Myocyte (in vitro differentiated cells): ENCODE results near the gene PCDHGB3. TPM values are rescaled to one million over a fixed set of nuclear protein-coding genes. Genes with fewer than 3 reads are reported as not detected.
"Not testable (repeated sequence)": the region's sequence is repeated elsewhere in the genome, so short reads cannot be mapped to it uniquely, and the experiment has no call there.

Experiments used
- DNase-seq: peaks from one replicate; pipeline ENCODE4 v3.0.0-alpha.2; 2012; ENCODE audit warnings: low read depth
- total RNA-seq: library from RNA; depleted of rRNA; stranded (reverse); fragments of >200 nt; gene quantifications from 2 replicates; pipeline ENCODE4 v1.2.3, GENCODE V29; 2014

Gene PCDHGB3
- total RNA-seq, 1 donor from 2014 or later = 1.8 TPM

- DNase-seq = no peak
Measured at GRCh38 chr5:141389153-141390042, 19.4 kb downstream of the PCDHGB3 start.

GRCh38 chr5:141392429-141393198 lies 22.6 kb downstream of the PCDHGB3 start, which contains the start of gene PCDHGA8:
PCDHGA8 (plus strand) TSS chr5:141392633; CDS start chr5:141392814, 181 bp downstream.
- DNase-seq = peak; percentile 14

- DNase-seq = no peak
Measured at GRCh38 chr5:141393267-141393666, 23.2 kb downstream of the PCDHGB3 start.

GRCh38 chr5:141394401-141395187 lies 24.6 kb downstream of the PCDHGB3 start:
- not testable (repeated sequence) for DNase-seq

GRCh38 chr5:141397756-141398551 lies 27.9 kb downstream of the PCDHGB3 start, which contains the start of gene PCDHGB5:
PCDHGB5 (plus strand) TSS chr5:141397947; CDS start chr5:141398128, 181 bp downstream.
- not testable (repeated sequence) for DNase-seq

- DNase-seq = no peak
Measured at GRCh38 chr5:141398608-141399007, 28.6 kb downstream of the PCDHGB3 start.

GRCh38 chr5:141399555-141400258 lies 29.7 kb downstream of the PCDHGB3 start:
- DNase-seq = no peak

GRCh38 chr5:141402553-141403243 lies 32.7 kb downstream of the PCDHGB3 start, which contains the start of gene PCDHGA9:
PCDHGA9 (plus strand) TSS chr5:141402778; CDS start chr5:141402953, 175 bp downstream.
- no peak for DNase-seq

GRCh38 chr5:141403387-141403786 lies 33.3 kb downstream of the PCDHGB3 start:
- no peak for DNase-seq

GRCh38 chr5:141407790-141408505 lies 37.9 kb downstream of the PCDHGB3 start, which contains the start of gene PCDHGB6:
PCDHGB6 (plus strand) TSS chr5:141408021; CDS start chr5:141408203, 182 bp downstream.
- DNase-seq = not testable (repeated sequence)

GRCh38 chr5:141409598-141410306 lies 39.7 kb downstream of the PCDHGB3 start:
- no peak for DNase-seq

GRCh38 chr5:141411575-141411974 lies 41.5 kb downstream of the PCDHGB3 start:
- DNase-seq = peak; percentile 37

GRCh38 chr5:141412854-141413539 lies 43.0 kb downstream of the PCDHGB3 start, which contains the start of gene PCDHGA10:
PCDHGA10 (plus strand) TSS chr5:141412987; CDS start chr5:141413176, 189 bp downstream.
- peak; percentile 83 for DNase-seq

- DNase-seq = peak; percentile 5
Measured at GRCh38 chr5:141413540-141414069, 43.6 kb downstream of the PCDHGB3 start.

- DNase-seq = not testable (repeated sequence)
Measured at GRCh38 chr5:141414548-141415274, 44.7 kb downstream of the PCDHGB3 start.

GRCh38 chr5:141415275-141415618 lies 45.2 kb downstream of the PCDHGB3 start:
- not testable (repeated sequence) for DNase-seq
